Ovary (tissue), 9 donors: ENCODE data around the gene FAM9B. TPM values are rescaled to one million over a fixed set of nuclear protein-coding genes. Genes with fewer than 3 reads are reported as not detected.

Experiments used
- DNase-seq, 5 donors: peaks; one replicate each; pipeline ENCODE4 v3.0.0-alpha.2; 2019 to 2020
- H3K27ac ChIP-seq, 2 donors: fragments of 200-600 bp; one replicate each; pipeline versions ENCODE4 v1.5.1 to v1.8.0; 2019 to 2022
- H3K27me3 ChIP-seq: fragments of 200-600 bp; one replicate; pipeline ENCODE4 v1.8.0; 2022
- H3K36me3 ChIP-seq: fragments of 200-600 bp; sonication (generic); one replicate; pipeline ENCODE4 v1.5.1; 2019
- H3K4me1 ChIP-seq: one replicate; pipeline ENCODE4 v1.8.1; 2013; ENCODE audit warnings: mild to moderate bottlenecking, moderate library complexity; ENCODE audit not compliant: insufficient read depth
- H3K4me3 ChIP-seq: fragments of 200-600 bp; sonication (generic); one replicate; pipeline ENCODE4 v1.5.1; 2017
- H3K9me3 ChIP-seq, 2 donors: fragments of 200-600 bp in 1 of 2; sonication (generic) in 1 of 2; one replicate each; pipeline versions ENCODE4 v1.5.1 to v1.8.1; 2013 to 2019; ENCODE audit warnings: mild to moderate bottlenecking in 1 of 2, moderate library complexity in 1 of 2
- EP300 ChIP-seq: sonication (generic); formaldehyde crosslinking; IDR thresholded peaks from one replicate; pipeline ENCODE4 v1.6.1; 2017; ENCODE audit warnings: antibody characterized with exemption
- POLR2A ChIP-seq: fragments of 450-650 bp; IDR thresholded peaks from one replicate; pipeline ENCODE4 v1.6.1; 2017; ENCODE audit warnings: antibody characterized with exemption, mild to moderate bottlenecking, moderate library complexity
- WGBS, 3 donors: extraction: QIAGEN DNeasy Blood & Tissue Kit in 1 of 3; methylation state at CpG; one replicate each; pipeline versions ENCODE4 v1.1.5 to v1.1.7; 2013 to 2017; 5-methylcytosine and 5-hydroxymethylcytosine counted together
- intact Hi-C, 4 donors: fragments of 100-400 bp; cut with DNase I; formaldehyde crosslinking; loops; one replicate each; pipeline versions ENCODE4 v1.11.0 to v1.15.1; 2022 to 2023
- polyA plus RNA-seq, 2 donors: library from polyadenylated mRNA; stranded (reverse); fragments of 200-250 nt in 1 of 2; fragments of 350-450 nt in 1 of 2; fragmentation: Illumina TruSeq in 1 of 2; extraction: RNeasy Lipid Tissue Mini Kit (QIAGEN cat#74804) in 1 of 2; gene quantifications; one replicate each; pipeline ENCODE4 v1.2.3, GENCODE V29; 2013 to 2014
- total RNA-seq, 7 donors: library from RNA; depleted of rRNA in 2 of 7; stranded (reverse); fragments of >200 nt in 2 of 7; fragmentation: NEBNext Ultra II Directional in 3 of 7; extraction: Animal tissue kit (Norgen Biotek cat#: 25700) in 3 of 7; gene quantifications; one replicate each; pipeline versions ENCODE4 v1.1.0 to v1.2.4, GENCODE V29; 2016 to 2023
- TF ChIP-seq, protein P1 (sequence below), 3 donors: fragments of 450-650 bp in 2 of 3; fragments of 200-600 bp in 1 of 3; IDR thresholded peaks; one replicate each; pipeline versions ENCODE4 v1.5.1 to v1.8.0; 2016 to 2022; ENCODE audit warnings: antibody characterized with exemption in 3 of 3, mild to moderate bottlenecking in 1 of 3
- donor health status: DM: no; HTN: no; CAD: no; lungs with moderate emphysema.
- donor health status: DM: no; HTN: no; CAD: no.
- donor health status: Bipolar disorder and iron deficiency.
- donor health status: DM: yes; HTN: yes; CAD: no.
- donor health status: DM: no; HTN: no; CAD: no.
- donor health status: DM: yes; HTN: yes; CAD: no.

FAM9B gene
- total and polyA plus RNA-seq, 9 donors, result 0.07 to 0.13 TPM; not detected in 7

DNA sequence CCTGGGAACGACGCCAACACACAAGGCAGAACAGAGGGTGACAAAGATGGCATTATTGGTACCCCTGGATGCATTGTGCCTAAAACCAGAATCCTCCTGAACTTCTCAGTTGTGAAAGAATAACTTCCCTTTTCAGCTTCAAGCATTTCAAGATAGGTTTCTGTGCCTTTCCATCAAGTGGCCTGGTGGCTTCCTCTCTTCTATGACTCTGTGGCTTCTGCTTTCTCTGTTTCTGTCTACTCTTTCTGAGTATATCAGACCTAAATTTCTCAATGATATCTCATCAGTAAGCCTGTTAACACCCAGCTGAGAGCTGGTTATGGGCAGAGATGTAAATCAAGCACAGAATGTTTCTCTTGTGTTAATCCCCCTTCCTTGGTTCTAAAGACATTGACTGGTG lies 21.4 kb upstream of the FAM9B start:
- H3K27me3 ChIP-seq, result no peaks in the 10 kb centered on the region
- TF ChIP-seq EP300, result no peak
- TF ChIP-seq, protein P1, sequence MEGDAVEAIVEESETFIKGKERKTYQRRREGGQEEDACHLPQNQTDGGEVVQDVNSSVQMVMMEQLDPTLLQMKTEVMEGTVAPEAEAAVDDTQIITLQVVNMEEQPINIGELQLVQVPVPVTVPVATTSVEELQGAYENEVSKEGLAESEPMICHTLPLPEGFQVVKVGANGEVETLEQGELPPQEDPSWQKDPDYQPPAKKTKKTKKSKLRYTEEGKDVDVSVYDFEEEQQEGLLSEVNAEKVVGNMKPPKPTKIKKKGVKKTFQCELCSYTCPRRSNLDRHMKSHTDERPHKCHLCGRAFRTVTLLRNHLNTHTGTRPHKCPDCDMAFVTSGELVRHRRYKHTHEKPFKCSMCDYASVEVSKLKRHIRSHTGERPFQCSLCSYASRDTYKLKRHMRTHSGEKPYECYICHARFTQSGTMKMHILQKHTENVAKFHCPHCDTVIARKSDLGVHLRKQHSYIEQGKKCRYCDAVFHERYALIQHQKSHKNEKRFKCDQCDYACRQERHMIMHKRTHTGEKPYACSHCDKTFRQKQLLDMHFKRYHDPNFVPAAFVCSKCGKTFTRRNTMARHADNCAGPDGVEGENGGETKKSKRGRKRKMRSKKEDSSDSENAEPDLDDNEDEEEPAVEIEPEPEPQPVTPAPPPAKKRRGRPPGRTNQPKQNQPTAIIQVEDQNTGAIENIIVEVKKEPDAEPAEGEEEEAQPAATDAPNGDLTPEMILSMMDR (IDR thresholded peaks at IDR 0.05), result no peak
- TF ChIP-seq POLR2A, result no peak
- no peaks in the 10 kb centered on the region for H3K36me3 ChIP-seq
- no peaks in the 10 kb centered on the region for H3K4me1 ChIP-seq
- no peak for DNase-seq
- H3K27ac ChIP-seq, result no peak overlapping the region
- H3K9me3 ChIP-seq, result no peaks in the 10 kb centered on the region
- no peak overlapping the region for H3K4me3 ChIP-seq
- 84 to 90% (median 87%) methylated on average over 2 of the region's 2 CpGs for WGBS, 3 donors
- intact Hi-C loops, result no loop called here

DNA sequence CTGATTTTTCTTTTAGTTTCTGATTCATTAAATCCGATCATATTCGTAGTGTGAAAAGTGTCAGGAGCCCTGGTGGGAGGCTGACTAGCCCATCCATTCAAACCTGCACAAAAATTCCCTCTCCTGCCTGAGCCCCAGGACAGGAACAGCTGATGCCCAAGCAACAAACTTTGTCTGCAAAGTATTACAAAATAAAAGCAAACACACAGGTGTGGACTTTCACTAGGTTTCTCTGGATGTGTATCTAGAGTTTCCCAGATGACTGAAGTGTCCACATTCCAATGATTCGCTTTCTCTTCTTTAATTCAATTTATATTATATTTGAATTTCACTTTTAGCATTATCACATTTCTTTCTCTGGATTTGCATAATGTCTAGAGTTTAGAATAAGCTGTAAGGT lies 18.2 kb upstream of the FAM9B start:
- Histone ChIP-seq H3K4me3 (no peak overlapping the region), H3K27ac (no peak overlapping the region), H3K36me3 (no peaks in the 10 kb centered on the region), H3K4me1 (no peaks in the 10 kb centered on the region), H3K9me3 (no peaks in the 10 kb centered on the region), H3K27me3 (no peaks in the 10 kb centered on the region)
- intact Hi-C loops, result no loop called here
- no peak for DNase-seq
- TF ChIP-seq, protein P1 (IDR thresholded peaks at IDR 0.05), result no peak
- 76 to 80% (median 79%) methylated on average over 3 of the region's 3 CpGs for WGBS, 3 donors

DNA sequence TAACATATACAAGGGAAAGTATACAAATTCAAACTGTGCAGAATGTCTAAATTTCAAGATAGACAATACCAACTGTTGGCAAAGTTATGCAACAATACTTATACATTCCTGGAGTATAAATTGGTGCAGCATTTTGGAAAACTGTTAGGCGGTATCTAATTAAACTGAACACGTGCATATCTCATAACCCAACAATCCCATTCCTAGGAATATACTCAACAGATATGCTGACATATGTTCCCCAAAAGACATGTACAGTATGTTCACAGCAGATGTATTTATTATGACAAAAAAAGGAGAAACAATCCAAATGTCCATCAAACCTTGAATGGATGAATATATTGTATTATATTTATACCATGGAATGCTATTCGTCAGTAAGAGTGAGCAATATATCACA lies 16.4 kb upstream of the FAM9B start:
- Histone ChIP-seq H3K9me3 (no peaks in the 10 kb centered on the region), H3K4me3 (no peak overlapping the region), H3K27me3 (no peaks in the 10 kb centered on the region), H3K27ac (no peak overlapping the region), H3K4me1 (no peaks in the 10 kb centered on the region), H3K36me3 (no peaks in the 10 kb centered on the region)
- intact Hi-C loops, result no loop called here
- TF ChIP-seq EP300 (no peak), POLR2A (no peak)
- TF ChIP-seq, protein P1 (IDR thresholded peaks at IDR 0.05), result no peak
- 79 to 83% (median 80%) methylated on average over 3 of the region's 3 CpGs for WGBS, 3 donors
- no peak for DNase-seq

DNA sequence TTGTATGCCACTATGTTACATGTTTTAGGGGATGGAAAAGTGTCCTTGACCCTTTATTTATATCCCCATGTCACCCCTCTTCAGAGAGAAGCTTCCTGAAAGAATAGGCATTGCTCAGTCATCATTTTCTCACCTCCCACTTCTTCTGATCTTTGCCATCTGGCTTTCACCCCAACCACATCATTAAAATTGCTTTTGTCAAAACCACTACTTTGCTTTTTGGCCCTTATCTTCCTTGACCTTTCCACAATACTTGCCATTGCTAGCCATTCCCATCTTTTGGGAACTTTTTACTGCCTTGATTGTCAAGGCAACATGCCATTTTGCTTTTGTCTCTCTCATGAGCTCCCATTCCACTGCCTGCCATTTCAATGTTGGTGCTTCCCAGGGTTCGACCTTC lies 14.9 kb upstream of the FAM9B start:
- WGBS, 3 donors, result 70 to 77% (median 72%) methylated on average over 1 of the region's 1 CpG
- H3K4me3 ChIP-seq, result no peak overlapping the region
- H3K27ac ChIP-seq, result no peak overlapping the region
- TF ChIP-seq, protein P1 (IDR thresholded peaks at IDR 0.05), result no peak
- TF ChIP-seq EP300 (no peak), POLR2A (no peak)
- H3K36me3 ChIP-seq, result no peaks in the 10 kb centered on the region
- no peaks in the 10 kb centered on the region for H3K4me1 ChIP-seq
- no peaks in the 10 kb centered on the region for H3K27me3 ChIP-seq
- no peak for DNase-seq
- intact Hi-C loops, result no loop called here
- no peaks in the 10 kb centered on the region for H3K9me3 ChIP-seq

DNA sequence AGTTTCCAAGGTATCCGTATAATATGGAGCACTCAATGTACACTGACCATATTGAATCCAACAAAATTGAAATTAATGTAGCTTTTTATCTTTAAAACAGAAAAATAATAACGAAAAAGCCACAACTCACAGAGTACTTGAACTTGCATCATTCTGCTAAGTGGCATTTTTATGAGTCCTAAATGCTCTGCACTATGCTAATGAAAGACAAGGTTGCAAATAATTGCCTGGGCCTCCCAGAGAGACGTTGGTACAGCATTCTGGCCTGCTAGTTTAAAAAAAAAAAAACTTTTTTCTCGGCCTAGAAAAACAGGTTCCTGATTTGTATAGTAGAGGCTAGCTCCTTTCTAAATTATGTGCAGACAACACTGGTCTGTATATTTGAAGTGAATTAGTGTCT lies 4.3 kb upstream of the FAM9B start:
- Histone ChIP-seq H3K4me1 (no peaks in the 10 kb centered on the region), H3K9me3 (no peaks in the 10 kb centered on the region), H3K4me3 (no peak overlapping the region), H3K27ac (no peak overlapping the region), H3K36me3 (no peaks in the 10 kb centered on the region), H3K27me3 (no peaks in the 10 kb centered on the region)
- no peak for DNase-seq
- intact Hi-C loops, result no loop called here
- TF ChIP-seq EP300 (no peak), POLR2A (no peak)
- TF ChIP-seq, protein P1 (IDR thresholded peaks at IDR 0.05), result no peak
- 65 to 70% (median 67%) methylated on average over 4 of the region's 4 CpGs for WGBS, 3 donors
